HG02798 (cell line): ENCODE results near the gene SLC26A2.

Experiments used
- ATAC-seq: cut with Tn5 transposase; IDR thresholded peaks from one replicate; pipeline ENCODE4 v1.9.1; 2021; ENCODE audit warnings: mild to moderate bottlenecking; ENCODE audit not compliant: unreplicated experiment, poor library complexity

SLC26A2 gene

DNA sequence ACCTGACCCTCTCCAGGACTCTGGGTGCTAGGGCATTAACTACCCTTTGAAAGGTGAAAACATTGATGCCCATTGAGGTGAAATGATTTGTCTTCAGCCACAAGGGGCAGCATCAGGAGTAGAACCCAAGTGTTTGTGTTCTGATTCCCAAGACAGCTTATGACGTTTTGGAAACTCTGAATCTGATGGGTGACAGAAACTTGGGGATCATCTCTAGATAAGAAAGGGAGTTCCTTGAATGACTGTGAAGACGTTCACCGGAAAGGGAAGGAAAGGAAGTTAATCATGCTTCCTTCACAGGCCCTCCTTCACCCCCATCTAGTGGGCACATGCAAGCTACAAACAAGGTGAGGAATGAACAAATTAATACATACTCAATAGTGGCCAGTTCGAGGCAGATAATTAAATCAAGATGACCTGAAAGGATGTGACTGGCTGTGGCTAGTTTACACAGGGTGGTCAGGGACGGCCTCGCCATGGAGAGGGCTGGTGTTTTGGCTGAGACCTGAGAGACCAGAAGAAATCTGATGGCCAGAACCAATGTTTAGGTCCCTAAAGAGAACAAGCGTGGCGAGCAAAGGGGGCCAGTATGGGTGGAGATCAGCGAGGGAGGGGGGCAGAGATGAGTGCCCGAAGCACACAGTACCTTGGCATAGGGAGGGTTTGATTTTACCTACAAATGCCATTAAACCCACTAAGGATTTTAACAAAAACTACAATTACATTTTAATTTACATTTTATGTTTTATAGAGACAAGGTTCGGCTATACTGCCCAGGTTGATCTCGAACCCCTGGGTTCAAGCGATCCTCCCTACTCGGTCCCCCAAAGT lies 937 bp upstream of the SLC26A2 start:
- no peak for ATAC-seq

DNA sequence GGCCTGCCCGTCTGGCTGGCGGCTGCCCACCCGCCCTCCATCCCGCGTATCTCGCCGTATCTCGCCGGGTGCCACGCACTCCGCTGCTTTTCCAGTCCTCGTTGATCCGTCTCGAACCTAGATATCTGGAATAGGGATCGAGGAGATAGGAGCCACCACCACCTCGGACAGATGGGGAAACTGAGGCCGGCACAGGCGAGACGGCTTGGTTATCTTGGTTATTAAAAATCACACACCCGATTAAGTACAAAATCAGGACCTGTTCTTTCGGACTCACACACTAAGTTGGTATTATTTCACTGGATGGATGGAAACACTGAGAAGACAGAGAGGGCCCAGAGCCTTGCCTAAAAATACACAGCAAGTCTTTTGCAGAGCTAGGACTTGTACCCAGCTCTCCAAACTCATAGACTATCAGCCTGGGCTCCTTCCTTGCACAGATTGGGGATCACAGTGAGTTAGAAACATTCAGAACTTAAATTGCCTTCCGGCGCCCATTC lies 678 bp downstream of the SLC26A2 start:
- ATAC-seq = no peak

DNA sequence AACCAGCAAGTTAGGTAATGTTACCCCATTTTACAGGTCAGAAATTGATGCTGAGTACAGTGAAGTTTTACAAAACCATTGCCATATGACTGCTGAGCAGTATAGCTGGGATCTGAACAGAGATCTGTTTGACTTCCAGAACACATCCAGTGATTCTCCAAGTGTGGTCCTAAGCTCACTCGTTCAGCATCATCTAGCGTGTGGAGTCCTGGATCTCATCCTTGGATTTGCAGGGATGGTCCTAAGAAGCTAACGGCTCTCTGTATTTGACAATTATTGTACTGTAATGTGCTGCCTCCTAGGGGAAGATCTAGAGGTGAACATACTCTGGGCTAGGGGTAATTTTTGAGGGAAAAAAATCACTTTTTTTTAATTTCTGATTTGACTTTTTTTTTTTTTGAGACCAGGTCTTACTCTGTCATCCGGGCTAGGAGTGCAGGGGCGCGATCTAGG lies 1.4 kb downstream of the SLC26A2 start:
- ATAC-seq = no peak

DNA sequence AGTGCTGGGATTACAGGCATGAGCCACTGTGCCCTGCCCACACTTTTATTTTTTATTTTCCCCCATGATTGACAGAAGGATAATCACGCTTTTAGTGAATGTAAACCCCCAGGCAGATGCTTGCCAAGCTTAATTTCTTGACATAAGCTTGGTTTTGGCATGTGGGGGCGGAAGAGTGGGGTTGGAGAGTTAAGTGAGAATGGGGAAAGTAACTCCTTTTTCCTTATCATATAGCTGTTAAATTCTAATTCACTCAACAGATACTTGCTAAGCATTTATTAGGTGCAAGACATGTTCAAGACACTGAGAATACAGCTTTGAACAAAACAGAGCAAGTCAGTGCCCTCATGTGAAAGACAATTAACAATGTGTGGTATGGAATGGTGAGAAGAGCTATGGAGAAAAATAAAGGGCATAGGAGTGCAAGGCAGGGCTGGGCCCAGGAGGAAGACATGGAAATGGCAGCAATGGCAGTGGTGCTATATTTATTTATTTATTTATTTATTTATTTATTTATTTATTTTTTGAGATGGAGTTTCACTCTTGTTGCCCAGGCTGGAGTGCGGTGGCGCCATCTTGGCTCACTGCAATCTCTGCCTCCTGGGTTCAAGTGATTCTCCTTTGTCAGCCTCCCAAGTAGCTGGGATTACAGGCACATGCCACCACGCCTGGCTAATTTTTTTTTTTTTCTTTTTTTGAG lies 2.2 kb downstream of the SLC26A2 start:
- no peak for ATAC-seq

DNA sequence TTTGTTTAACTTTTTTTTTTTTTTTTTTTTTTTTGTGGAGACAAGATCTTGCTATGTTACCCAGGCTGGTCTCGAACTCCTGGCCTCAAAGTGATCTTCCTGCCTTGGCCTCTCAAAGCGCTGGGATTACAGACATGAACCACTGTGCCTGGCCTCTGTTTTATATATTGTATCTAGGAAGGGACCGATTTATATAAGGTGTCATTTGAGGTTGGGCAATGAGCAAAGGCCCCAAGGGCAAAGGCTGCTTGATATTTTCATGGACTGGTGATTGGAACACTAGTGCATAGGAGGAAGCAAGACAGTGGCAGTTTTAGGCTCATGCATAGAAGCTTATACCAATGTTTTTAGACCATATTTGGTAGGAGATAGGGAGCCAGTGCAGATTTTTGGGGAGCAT lies 3.2 kb downstream of the SLC26A2 start:
- no peak for ATAC-seq

DNA sequence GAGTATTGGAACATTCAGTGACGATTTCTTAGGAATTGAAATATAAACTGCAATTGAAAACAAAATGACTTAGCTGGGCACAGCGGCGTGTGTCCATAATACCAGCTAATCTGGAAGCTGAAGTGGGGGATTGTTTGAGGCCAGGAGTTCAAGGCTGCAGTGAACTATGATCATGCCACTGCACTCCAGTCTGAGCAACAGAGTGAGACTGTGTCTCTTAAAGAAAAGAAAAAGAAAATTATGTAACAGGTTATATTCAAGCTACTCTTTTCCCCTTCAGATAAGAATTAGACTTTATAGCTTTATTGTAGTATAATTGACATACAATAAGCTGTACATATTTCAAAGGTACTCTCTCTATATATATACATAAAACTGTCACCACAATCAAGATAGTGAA lies 6.4 kb downstream of the SLC26A2 start:
- ATAC-seq = no peak

DNA sequence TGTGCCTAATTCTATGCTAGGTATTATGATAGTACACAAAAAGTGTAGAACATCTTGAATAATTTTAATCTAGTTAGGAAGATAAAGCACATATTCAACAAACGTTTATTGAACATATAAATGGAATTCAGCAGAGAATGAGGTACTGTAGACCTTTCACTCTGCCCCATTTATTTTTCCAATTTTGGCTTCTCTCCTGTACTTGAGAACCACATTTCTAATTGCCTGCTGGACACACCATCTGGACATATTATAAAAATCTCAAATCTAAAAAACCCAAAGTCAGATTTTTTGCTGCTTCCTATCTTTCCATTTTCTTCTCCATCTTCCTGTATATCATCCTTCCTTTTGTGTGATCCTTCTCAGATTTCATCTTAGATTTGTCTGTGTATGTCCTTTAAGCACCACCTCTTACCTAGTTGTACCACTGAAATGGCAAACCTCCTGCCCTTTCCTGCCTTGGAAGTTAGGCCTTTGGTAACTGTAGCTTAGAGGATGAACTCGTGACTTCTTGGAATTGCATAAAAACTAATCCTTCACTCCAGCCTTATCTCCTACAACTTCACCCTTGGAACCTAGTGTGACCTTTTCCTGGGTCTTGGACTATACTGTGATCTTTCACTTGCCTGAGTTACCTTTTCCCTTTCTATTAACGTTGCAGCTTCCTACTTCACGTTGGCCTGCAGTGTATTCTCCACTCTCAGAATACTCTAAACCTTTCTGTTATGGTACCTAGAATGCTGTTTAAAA lies 8.8 kb downstream of the SLC26A2 start:
- ATAC-seq = no peak

DNA sequence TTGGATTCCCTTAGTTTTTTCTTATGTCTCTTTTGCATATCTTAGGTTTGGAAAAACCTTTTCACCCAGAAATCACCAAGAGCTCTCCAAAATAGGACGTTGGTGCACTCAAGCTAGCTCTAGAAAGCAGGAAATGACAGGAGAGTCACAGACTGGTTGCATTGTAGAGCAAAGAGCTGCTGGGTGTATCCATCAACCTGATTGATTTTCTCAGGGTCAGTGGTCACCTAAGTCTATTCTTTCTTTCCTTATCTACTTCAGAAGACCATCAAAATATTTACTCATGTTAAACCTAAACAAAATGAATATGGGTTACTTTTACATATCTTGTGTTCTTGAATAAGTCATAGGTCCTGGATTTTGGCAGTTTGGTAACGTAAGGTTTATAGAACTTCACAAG lies 14.9 kb downstream of the SLC26A2 start:
- ATAC-seq = no peak

DNA sequence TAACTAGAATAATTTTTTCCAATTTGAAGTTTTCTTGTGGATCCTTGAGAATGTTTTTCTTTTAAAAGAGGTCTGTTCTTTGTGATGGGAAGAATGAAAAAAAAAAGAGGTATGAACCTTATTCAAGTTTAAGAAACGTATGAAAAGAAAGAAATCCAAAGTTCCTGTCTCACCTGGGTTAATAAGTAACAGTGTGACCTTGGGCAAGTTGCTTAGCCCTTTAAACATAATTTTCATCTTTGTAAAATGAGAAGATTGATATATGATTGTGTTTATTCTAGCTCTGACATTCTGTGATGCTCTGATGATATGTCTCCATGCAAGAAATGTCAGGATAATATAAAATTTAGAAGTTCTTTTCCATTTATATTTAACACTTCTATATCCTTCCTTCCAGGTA lies 19.3 kb downstream of the SLC26A2 start:
- ATAC-seq = no peak

DNA sequence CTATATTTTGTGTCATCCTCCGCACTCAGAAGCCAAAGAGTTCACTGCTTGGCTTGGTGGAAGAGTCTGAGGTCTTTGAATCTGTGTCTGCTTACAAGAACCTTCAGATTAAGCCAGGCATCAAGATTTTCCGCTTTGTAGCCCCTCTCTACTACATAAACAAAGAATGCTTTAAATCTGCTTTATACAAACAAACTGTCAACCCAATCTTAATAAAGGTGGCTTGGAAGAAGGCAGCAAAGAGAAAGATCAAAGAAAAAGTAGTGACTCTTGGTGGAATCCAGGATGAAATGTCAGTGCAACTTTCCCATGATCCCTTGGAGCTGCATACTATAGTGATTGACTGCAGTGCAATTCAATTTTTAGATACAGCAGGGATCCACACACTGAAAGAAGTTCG lies 20.6 kb downstream of the SLC26A2 start:
- ATAC-seq = no peak

DNA sequence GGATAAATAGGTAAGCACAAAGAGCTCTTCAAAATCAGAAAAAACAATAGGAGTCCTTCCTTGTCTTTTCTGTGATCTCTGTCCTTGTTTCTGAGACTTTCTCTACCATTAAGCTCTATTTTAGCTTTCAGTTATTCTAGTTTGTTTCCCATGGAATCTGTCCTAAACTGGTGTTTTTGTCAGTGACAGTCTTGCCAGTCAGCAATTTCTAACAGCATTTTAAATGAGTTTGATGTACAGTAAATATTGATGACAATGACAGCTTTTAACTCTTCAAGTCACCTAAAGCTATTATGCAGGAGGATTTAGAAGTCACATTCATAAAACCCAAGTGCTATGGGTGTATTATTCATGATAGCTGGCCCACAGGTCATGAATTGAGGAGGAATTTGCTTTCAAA lies 21.9 kb downstream of the SLC26A2 start:
- no peak for ATAC-seq

DNA sequence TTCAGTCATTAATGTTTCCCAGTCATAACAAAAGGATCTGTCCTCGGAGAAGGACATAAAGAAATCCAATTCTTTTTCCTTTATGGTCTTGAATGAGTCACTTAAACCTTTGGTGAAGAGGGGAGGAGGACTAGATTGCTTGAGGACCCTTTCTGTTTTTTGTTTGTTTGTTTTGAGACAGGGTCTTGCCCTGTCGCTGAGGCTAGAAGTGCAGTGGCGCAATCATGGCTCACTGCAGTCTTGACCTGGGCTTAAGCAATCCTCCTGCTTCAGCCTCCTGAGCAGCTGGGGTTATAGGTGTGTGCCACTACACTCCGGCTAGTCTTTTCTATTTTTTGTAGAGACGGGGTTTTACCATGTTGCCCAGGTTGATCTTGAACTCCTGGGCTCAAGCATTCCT lies 27.6 kb downstream of the SLC26A2 start:
- no peak for ATAC-seq

DNA sequence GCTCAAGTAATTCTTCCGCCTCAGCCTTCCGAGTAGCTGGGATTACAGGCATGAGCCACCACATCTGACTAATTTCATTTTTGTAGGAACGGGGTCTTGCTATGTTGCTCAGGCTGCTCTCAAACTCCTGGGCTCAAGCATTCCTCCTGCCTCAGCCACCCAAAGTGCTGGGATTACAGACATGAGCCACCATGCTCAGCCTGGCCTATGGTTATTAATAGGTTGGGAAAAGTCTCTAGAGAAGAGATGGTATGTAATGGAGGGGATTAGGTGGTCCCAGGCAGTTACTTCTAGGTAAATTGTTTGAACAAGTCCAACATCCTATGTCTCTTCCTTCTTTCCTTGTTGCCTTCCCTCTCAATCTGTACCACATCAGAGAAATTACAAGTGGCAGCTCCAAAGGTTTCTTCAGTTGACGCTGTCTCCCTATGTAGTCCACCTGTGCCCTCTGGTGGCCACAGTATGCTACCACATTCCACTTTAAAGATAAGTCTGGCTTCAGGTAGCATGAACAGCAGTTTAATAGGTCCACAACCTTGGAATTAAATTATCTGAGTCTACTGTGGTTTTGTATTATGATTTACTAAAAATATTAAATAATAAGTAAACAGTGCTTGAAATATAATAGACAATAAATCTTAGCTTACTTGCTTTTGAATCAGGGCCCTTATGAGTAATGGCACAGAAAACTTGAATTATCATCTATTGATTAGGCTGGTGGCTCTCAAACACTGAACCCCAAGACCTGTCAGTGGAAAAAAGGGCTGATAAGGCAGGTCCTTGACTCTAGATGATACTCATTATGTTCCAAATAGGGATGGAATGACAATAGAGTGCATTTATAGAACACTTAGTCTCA lies 30.2 kb downstream of the SLC26A2 start:
- ATAC-seq = peak; percentile 80

DNA sequence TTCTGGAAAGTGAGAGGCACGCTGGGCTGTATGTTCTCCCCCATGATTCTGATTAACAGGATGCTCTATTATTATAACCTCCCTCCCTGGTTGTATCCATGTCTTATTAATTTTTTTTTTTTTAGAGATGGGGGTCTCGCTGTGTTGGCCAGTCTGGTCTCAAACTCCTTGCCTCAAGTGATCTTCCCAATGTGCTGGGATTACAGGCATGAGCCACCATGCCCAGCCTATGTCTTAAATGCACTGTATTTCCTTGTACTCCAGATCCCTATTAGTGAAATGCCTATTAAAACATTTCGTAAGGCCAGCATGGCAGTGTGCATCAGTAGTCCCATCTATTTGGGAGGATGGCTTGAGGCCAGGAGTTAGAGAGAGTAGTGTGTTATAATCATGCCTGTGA lies 32.9 kb downstream of the SLC26A2 start:
- no peak for ATAC-seq

DNA sequence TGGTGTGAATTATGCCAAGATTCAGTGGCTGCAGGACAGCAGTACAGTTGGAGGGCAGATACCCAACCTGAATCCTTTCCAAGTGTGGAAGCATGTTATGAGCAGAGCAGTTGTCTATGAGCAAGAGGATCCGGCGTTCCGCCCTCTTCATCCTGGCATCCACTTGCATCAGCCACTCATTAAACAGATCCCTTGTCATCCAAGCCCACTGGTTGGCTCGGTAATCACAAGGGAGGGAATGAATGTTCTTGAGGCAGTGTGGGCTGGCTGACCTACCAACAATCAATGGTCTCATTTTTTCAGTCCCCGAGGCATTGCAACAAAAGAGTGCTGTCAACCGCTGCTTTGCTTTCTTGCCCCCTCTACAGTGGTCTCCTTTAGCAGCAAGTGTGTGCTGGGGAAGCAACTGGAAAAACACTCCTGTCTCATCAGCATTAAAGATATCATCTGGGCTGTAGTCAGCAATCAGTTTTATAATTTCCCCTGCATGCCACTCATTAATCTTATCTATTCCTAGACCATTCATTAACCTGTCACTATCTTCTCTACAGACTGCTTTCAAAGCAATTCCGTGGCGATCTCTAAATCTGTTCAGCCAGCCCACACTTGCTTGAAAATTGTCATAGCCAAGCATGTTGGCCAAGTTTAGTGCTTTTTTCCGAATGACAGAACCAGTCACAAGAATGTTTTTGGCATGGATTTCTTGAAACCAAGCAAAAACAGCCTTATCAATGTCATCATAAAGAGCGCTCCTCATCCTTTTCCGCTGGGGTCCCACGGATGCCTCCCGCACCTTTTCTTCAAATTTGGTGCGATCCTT lies 35.0 kb downstream of the SLC26A2 start:
- ATAC-seq = no peak

DNA sequence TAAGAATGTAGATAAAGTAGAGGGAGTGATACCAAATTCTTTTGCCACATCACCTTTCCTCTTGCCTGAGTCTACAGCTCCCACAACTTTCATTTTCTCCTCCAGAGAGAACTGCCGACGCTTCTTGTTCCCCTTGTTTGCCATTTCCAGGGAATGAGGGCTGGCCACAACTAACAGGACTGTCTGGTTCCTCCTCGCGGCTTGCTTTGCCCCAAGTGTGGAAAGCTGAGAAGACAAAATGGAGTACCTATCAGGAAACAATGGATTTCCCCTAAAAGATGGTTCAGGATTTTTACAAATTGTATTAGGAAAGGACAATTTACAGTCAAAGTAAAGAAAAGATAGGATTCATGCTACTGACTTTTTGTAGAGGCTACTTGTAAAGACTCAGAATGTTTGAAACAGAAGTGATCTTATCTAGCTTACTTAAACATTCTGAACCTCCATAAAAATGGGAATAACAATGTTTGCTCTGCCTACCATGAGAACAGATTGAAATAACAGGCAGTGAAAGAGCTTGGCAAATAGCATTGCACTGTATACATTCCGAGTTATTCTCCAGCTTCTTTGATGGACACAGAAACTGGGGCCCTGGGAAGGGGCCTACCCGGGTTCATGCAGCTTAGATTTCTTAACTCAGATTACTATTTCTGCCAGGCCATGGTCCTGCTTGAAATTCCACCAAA lies 35.8 kb downstream of the SLC26A2 start:
- no peak for ATAC-seq

DNA sequence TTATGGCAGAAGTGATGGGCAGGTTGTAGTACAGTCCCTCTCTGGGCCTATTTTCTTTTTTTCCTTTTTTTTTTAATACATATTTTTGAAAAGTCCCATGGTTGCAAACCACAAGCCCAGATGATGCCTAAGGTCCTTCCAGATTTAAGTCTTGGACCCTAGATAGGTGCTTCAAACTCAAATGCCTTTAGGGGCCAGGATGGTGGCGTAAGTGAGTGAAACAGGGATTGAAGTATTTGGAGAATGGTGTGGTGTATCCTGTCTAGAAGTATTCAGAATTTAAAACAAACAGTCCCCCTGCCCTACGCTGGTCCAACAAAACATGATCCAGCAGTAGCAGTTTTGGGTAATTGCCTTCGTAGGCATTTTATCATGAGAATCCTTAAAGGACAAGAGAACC lies 37.7 kb downstream of the SLC26A2 start:
- ATAC-seq = no peak

DNA sequence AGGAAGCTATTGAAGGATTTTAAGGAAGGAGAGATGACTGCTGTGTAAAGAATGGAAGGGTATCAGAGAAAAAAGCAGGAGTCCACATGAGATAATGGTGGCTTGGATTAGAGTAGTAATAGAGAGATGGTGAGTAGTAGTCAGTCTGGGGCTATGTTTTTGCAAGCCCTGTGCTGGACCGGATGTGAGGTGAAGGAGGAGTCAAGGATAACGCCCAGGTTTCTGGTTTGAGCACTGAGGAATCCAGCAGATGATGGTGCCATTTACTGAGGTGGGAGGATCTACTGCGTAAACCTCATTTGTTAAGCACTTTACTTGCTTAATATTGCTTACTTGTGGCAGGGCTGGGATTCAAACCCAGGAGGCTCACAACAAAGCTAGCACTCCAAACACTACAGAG lies 38.8 kb downstream of the SLC26A2 start:
- ATAC-seq = no peak

DNA sequence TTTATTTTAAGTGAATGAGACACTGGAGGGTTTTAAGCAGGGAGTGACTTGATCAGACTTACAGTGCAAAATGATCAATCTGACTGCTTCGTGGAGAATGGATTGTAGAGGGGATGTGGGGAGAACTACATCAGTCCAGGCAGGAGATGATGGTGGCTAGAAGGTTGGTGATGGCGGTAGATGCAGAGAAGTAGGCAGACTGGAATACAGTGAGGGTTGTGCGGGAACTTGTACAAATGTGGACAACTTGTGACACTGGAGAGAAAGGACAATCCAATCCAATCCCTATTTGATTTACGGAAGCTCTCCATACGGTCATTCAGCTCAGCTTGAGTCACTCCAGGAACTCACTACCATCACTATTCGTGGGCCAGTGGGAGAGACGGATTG lies 39.3 kb downstream of the SLC26A2 start:
- no peak for ATAC-seq
